ENCODE results near the gene TMEM198.

Gene TMEM198

DNA sequence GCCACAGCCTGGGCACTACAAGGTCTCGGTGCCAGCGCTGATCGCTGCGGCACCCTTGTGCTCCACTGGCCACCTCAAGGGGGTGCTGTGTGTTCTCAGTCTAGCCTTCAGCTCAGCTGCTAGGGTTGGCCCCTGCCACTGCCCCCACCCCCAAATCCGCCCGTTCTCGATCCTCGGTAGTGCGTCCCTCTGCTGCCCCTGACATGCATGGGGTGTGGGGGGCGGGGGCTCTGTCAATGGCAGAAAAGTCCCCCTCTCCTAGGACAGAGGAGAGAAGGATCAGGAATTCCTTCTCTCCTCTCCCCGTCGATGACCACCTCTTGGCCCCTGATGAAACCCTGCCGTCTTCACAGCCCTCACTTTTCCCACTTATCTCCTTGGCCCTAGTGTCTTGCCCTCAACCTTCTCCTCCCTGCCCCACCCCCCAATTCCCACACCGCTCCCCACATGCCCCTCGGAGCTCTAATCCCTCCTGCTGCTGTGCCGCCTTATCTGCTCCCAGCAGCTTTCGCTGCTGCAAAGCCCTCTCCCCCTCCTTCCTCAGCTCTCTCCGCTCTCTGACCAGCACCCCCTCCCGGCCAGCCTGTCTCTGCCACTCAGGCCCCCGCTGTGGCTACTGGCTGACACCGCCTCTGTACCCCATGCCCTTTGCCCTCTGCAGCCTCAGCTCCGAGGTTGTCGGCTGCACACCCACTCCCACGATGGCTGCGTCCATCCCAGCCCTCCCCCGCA lies 33.9 kb upstream of the TMEM198 start:
- peak; percentile 80 for DNase-seq

- no peak for DNase-seq
Measured at GRCh38 chr2:219510512-219511135, 33.2 kb upstream of the TMEM198 start.

GRCh38 chr2:219511547-219512325 lies 32.1 kb upstream of the TMEM198 start:
- no peak for DNase-seq

DNA sequence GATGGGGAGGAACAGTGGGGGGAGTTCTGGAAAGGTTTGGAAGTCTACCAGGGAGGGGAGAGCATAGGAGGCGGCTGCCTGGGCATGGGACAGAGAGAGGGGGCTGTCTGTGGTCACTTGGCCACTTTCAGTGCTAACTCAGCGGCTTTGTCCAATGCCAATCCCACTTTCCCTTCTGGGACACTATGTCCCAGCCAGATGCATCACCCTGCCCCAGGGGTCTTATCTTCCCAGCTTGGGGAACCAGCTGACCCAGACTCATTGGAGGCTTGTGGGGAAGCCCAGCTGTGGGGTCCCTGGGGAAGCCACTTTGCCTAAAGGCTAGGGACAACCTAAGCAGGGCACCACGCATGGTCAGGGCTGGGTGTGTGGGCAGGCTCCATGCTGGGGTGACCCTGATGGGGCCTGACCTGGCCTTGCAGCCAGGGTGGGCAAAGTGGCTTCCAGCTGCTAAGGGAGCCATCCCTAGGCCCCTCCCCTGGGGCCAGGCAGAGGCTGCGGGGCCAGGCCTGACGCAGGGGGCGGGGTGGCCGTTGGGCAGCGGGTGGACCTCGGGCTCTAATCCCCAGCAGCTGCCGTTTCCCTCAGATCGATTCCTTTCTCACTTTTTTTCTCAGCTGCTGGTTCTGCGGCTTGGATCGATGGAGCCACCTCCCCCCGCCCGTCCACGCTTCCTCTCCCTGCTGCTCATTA lies 31.2 kb upstream of the TMEM198 start:
- DNase-seq = no peak

GRCh38 chr2:219513787-219514186 lies 30.0 kb upstream of the TMEM198 start:
- DNase-seq = no peak

DNA sequence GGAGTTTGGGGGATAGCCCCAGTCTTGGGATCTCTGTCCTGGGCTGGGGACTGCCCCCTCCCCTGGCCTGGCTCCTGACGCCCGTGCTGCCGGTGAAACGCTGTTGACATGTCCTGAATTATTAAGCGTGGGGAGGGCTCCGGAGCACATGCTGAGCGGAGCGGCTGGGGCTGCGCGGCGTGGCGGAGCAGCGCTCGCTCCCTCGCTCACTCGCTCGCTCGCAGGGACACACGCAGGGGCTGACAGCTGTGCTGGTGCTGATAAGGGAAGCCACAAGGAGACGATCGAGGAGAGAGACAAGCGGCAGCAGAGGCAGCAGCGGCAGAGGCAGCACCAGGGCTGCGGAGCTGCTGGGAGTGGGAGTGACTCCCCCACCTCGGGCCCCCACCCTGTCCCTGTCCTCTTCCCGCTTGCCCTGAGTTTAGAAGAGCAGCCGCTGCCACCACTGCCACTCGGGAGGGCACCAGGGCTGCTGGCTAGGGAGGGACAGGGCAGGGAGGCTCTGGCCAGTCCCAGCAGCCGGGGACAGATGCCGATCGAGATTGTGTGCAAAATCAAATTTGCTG lies 29.5 kb upstream of the TMEM198 start, which contains the start of gene ASIC4:
Gene ASIC4, plus strand, starts transcription at position 287 of the 566 bp plus-strand sequence. Its CDS starts 243 bp downstream, at position 530.
- no peak for DNase-seq

- no peak for DNase-seq
Measured at GRCh38 chr2:219514836-219515235, 29.0 kb upstream of the TMEM198 start.

DNA sequence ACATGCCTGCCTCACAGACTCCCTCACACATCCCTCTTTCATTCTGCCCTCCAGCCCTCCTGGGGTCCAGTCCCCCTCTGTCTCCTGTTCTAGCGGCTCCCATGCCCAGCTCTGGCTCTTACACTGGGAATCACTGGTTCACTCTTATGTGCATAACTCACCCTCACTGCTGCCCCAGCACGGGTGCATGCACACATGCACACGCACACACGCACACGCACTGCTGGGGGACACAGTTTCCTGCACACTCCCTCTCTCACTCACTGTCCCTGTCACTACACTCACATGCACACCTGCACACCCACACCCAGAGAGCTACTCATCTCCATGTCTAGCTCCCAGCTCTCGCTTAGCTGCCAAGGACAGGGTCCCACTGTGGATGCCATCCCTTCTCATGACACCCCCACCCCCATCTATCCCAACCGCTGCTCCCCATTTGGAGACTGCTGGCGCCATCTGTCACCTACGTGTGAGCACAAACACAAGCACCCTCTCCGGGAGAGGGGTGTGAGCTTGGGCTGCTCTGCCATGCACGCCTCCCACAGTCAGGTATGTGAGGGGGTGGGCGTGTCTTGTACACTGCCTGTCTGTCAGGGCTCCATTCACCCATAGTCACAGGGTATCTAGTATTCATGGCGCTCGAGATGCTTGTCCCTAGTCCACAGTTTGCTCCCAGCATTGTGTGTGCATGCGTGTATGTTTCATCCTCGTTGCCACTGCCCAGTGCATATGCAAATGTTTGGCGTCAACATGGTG lies 27.8 kb upstream of the TMEM198 start:
- no peak for DNase-seq

DNA sequence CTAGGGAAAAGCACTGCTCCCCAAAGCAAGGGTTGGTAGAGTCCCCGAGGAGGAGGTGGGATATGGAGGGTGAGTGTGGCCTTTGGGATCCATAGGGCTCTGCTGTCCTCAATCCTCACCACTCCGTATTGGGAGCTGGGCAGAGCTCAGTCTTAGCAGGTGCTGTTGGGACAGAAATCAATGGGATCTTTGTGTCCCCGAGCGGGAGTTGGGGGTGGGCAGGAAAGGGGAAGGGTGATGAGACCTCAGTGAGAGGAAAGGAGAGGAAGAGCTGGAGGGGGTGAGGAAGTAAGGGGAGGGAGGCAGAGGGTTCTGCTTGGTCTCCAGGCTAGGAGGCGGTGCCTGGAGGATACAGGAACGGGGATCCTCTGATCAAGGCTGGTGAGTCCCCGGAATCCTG lies 26.9 kb upstream of the TMEM198 start:
- DNase-seq = no peak

DNA sequence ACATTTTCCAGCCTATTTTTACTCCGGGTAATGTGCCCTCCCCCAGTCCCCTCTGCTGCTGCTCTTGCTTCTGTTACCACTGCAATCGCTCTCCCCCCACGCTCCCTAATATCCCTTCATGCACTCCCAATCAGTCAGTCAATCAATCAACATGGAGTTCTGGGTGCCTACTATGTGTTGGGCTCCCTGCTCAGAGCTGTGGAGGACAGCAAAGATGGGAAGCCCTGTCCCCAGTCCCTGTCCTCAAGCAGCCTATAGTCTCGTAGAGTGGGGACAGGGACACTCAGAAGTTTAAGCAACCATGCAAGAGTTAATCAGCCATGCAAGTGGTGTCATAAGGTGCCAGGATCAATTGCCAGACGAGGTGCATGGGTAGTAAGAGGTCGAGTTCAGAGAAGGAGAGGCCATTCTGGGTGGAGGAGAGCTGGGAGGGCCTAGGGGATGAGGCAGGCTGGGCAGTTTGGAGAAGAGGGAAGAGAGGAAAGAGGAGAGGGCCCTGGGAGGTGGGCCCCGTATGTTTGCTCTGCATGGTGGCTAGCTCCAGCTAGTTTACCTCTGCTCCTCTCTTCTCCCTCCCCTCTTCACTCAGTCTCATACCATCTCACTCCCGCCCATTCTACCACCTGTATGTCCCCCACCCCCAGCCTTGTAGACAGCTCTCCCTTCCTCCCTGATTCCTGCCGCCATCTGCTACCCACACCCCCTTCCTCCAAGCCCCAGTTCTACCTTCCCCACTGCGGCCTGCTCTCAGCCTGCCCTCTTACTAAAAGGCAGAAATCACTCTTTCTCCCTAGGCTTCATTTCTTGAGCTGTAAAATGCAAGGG lies 25.7 kb upstream of the TMEM198 start:
- no peak for DNase-seq

DNA sequence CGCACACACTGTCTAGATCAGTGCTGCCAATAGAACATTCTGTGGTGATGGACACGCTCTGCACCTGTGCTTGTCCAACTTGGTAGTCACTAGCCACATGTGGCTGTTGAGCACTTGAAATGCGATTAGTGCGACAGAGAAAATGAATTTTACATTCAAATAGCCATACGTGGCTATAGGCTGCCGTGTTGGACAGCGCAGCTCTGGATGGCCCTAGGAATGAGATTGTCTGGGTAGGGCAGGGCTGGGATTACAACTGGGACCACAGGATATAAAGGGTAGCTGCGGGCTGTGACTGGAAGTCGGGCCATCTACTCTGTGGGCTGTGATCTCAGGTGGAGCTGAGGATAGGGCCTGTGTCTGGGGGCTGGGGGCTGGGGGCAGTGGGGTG lies 24.3 kb upstream of the TMEM198 start:
- no peak for DNase-seq

DNA sequence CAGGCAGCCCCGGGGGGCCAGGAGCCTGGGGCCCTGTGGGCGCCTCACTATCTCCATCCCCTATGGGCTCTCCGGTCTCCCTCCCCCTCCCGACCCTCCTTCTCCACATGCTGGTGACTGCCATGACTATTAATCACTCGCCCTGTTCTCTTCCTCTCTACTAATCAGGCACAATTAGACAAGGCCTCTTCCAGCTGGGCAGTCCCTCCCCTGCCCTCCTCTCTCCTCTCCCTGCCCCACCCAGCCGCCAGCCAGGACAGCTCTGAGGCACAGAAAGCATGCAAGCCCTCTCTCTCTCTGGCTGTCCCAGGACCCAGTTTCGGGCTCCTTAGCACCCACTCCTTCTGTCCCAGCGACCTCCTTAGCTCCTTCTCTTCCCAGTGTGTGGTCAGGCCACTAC lies 23.7 kb upstream of the TMEM198 start:
- no peak for DNase-seq

DNA sequence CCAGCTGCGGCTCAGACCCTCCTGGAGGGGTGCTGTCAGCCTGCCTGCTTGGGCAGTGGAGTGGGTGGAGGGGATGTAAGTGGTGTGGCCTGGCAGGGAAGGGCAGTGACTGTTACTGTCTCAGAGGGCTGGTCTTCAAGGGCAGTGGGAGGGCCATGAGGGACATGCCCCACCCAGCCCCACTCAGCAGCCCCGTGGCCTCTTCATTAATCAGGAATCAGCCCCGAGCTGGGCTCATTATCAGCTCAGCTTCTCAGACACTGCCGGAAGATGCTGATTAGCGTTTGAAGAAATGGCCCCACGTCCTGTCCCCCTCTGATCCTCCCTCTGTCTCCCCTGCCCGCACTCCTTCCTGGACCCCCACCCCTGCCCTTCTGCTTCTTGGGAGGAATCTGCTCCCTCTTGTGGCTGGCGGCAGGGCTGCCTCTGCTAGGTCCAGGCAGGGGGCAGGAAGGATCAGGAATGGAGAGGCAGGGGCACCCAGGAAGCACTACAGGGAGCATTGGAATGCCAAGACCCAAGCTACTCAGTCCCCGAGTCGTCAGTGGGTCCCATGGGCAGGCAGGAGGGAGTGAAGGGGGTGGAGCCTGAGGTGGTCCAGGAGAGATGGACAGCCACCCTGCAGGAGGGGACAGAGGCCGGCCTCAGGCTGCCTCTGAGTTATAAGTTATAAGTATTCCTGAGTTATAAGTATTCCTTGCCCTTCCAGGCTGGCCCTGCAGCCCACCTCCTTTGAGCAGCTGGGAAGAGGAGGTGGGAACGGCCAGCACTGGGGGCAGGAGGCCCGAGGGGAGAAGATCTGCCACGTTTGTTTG lies 22.6 kb upstream of the TMEM198 start:
- DNase-seq = no peak

- DNase-seq = no peak
Measured at GRCh38 chr2:219522111-219523030, 21.5 kb upstream of the TMEM198 start.

GRCh38 chr2:219523031-219523671 lies 20.7 kb upstream of the TMEM198 start:
- DNase-seq = no peak

DNA sequence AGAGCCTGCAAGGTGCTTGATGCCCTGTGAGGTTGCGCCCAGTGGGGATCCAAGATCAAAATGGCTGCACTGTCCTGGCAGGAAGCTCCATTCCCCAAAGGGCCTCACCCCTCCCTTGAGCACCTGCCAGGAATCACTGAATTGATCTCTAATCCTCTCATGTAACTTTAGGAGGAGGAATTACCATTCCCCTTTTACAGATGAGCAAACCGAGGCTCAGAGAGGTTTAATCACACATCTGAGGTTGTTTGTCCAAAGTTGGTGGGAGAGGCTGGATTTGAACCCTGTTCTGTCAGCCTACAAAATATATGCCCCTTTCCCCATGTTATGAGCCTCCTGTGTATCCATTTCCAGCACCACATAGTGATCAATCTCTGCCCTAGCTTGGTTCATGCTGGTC lies 19.0 kb upstream of the TMEM198 start:
- no peak for DNase-seq

DNA sequence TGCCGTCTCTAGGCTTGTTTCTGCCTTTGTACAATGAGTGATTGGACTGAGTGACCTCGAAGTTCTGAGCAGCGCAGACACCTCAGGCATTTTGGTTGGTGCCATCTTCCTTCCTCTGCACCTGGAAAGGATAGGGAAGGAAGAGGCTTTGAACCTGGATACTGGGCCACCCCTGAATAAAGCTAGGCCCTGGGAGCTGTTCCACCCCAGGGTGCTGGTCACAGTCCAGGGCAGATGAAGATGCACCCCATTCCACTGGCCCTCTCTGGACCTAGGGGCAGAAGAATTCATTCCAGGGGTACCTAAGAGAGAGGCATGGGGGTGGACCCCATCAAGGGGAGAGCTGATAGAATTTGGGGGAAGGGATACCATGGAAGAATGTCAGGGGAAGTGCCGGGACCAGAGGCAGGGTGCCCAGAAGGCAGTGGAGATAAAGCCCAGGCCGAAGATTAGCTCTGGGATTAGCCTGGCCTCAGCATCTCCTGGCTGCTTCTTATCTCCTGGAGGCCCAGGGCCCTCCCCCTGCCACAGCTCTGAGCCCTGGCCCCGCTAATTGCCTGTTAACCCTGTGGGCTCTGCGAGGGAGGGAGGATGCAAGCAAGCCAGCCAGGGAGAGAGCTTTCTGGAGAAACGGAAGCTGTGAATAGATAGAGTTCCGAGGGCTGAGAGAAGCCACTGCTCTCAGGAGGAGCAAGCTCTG lies 18.1 kb upstream of the TMEM198 start:
- DNase-seq = no peak
